Measurements from ENCODE around the gene LNP1. TPM values are rescaled to one million over a fixed set of nuclear protein-coding genes. Genes with fewer than 3 reads are reported as not detected.

Gene LNP1
- total and polyA plus RNA-seq, 10 of the 15 experiments (the other 5 are each of a cell fraction or from before 2014, with no cell fraction given) = 2.1 to 4.2 (median 2.7) TPM

GRCh38 chr3:100354850-100355249 is 46.5 kb upstream of the LNP1 start:
- H3K27me3 ChIP-seq (replicated peaks in 1 of 2; ENCODE audit: control insufficient read depth in 2 of 2, insufficient read depth in 2 of 2, low read length in 1 of 2) = no peaks in the 10 kb centered on the region
- no peak overlapping the region for H2AFZ ChIP-seq (ENCODE audit: control insufficient read depth, low read depth, low read length)
- H3K4me2 ChIP-seq (ENCODE audit: control insufficient read depth, insufficient read depth) = no peak overlapping the region
- 95% methylated on average over 3 of the region's 3 CpGs for WGBS (ENCODE audit: insufficient coverage, insufficient replicate concordance, low lambda C conversion rate, missing lambda C conversion rate)
- no peaks in the 10 kb centered on the region for H3K79me2 ChIP-seq (ENCODE audit: control insufficient read depth, insufficient read depth, low read length)
- no peak for DNase-seq (ENCODE audit: low read depth, low spot score)
- peaks cover 5% of the 10 kb centered on the region; the same call in 2 of the 3 replicates for H3K9me3 ChIP-seq (replicated peaks; ENCODE audit: control insufficient read depth, insufficient read depth, low read length)
- RAD21 ChIA-PET (ENCODE audit: unreplicated experiment) = interaction anchor here (1.5 kb wide), 1 partner anchor 22 kb away, joined by 3 read pairs; no protein-coding TSS in a partner anchor
- POLR2A ChIA-PET = interaction anchor here (0.8 to 1.1 kb wide), 2 partner anchors 8 to 19 kb away, joined by 3 read pairs; no protein-coding TSS in a partner anchor
- H3K27ac ChIP-seq (ENCODE audit: control insufficient read depth, insufficient read depth) = no peak overlapping the region
- SMC1A ChIA-PET (ENCODE audit: uncharacterized antibody, unreplicated experiment) = interaction anchor here (0.6 to 1.6 kb wide), 3 partner anchors 15 to 287 kb away, joined by 3 read pairs; no protein-coding TSS in a partner anchor
- no TSS peak for BruUV-seq (replicated peaks)
- intact Hi-C loops (cut with micrococcal nuclease; ENCODE audit: unreplicated experiment) (no loop called here), in situ Hi-C loops (cut with MboI) (no loop called here)
- CTCF ChIA-PET = interaction anchor here (0.6 to 1.8 kb wide), 5 partner anchors 8 to 522 kb away, joined by 3 to 5 read pairs (median 4); no protein-coding TSS in a partner anchor
- ATAC-seq = no peak
- FAIRE-seq = no peak
- H3K4me1 ChIP-seq (ENCODE audit: control insufficient read depth, insufficient read depth, low read length) = no peaks in the 10 kb centered on the region
- no peaks in the 10 kb centered on the region for H4K20me1 ChIP-seq (ENCODE audit: control insufficient read depth, insufficient read depth)
- H3K36me3 ChIP-seq (ENCODE audit: control insufficient read depth in 2 of 2, insufficient read depth in 2 of 2, low read length in 1 of 2) = peaks cover 8 to 26% of the 10 kb centered on the region in 2 experiments
- H3K9ac ChIP-seq (ENCODE audit: control insufficient read depth, insufficient read depth, low read length) = no peak overlapping the region
- H3K4me3 ChIP-seq = no peak overlapping the region
- TF ChIP-seq CREM (IDR thresholded peaks at IDR 0.05; ENCODE audit: low read depth) (no peak), HDAC6 (IDR thresholded peaks at IDR 0.05; ENCODE audit: unreplicated experiment) (no peak), SKIL (IDR thresholded peaks at IDR 0.05; ENCODE audit: low read depth, poor library complexity, severe bottlenecking) (no peak), SP1 (IDR thresholded peaks at IDR 0.05; ENCODE audit: low read depth, low read length) (no peak), SIN3A (IDR thresholded peaks at IDR 0.05; ENCODE audit: low read depth, low read length) (no peak), RELA (IDR thresholded peaks at IDR 0.05; ENCODE audit: borderline replicate concordance, partially characterized antibody) (no peak), RUNX3 (IDR thresholded peaks at IDR 0.05; ENCODE audit: low read length) (no peak), RAD21 (IDR thresholded peaks at IDR 0.05; ENCODE audit: insufficient read depth, low read depth, low read length) (no peak), CBX3 (IDR thresholded peaks at IDR 0.05; ENCODE audit: borderline replicate concordance, low read depth) (no peak), IRF4 (IDR thresholded peaks at IDR 0.05; ENCODE audit: low read depth, low read length) (no peak)
- TF ChIP-seq, protein P1, sequence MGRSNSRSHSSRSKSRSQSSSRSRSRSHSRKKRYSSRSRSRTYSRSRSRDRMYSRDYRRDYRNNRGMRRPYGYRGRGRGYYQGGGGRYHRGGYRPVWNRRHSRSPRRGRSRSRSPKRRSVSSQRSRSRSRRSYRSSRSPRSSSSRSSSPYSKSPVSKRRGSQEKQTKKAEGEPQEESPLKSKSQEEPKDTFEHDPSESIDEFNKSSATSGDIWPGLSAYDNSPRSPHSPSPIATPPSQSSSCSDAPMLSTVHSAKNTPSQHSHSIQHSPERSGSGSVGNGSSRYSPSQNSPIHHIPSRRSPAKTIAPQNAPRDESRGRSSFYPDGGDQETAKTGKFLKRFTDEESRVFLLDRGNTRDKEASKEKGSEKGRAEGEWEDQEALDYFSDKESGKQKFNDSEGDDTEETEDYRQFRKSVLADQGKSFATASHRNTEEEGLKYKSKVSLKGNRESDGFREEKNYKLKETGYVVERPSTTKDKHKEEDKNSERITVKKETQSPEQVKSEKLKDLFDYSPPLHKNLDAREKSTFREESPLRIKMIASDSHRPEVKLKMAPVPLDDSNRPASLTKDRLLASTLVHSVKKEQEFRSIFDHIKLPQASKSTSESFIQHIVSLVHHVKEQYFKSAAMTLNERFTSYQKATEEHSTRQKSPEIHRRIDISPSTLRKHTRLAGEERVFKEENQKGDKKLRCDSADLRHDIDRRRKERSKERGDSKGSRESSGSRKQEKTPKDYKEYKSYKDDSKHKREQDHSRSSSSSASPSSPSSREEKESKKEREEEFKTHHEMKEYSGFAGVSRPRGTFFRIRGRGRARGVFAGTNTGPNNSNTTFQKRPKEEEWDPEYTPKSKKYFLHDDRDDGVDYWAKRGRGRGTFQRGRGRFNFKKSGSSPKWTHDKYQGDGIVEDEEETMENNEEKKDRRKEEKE (IDR thresholded peaks at IDR 0.05) = no peak
- TF ChIP-seq, protein P2, sequence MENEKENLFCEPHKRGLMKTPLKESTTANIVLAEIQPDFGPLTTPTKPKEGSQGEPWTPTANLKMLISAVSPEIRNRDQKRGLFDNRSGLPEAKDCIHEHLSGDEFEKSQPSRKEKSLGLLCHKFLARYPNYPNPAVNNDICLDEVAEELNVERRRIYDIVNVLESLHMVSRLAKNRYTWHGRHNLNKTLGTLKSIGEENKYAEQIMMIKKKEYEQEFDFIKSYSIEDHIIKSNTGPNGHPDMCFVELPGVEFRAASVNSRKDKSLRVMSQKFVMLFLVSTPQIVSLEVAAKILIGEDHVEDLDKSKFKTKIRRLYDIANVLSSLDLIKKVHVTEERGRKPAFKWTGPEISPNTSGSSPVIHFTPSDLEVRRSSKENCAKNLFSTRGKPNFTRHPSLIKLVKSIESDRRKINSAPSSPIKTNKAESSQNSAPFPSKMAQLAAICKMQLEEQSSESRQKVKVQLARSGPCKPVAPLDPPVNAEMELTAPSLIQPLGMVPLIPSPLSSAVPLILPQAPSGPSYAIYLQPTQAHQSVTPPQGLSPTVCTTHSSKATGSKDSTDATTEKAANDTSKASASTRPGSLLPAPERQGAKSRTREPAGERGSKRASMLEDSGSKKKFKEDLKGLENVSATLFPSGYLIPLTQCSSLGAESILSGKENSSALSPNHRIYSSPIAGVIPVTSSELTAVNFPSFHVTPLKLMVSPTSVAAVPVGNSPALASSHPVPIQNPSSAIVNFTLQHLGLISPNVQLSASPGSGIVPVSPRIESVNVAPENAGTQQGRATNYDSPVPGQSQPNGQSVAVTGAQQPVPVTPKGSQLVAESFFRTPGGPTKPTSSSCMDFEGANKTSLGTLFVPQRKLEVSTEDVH (IDR thresholded peaks at IDR 0.05; ENCODE audit: low read depth, partially characterized antibody) = no peak
